Colonic mucosa (tissue), 4 donors: ENCODE results near the gene LTV1. TPM values are rescaled to one million over a fixed set of nuclear protein-coding genes. Genes with fewer than 3 reads are reported as not detected.

Source experiments
- DNase-seq: peaks from one replicate; pipeline ENCODE4 v3.0.0-alpha.2; 2020
- H3K27ac ChIP-seq: fragments of 200-600 bp; one replicate; pipeline ENCODE4 v1.8.0; 2021
- H3K27me3 ChIP-seq: fragments of 200-600 bp; one replicate; pipeline ENCODE4 v1.8.0; 2021
- H3K36me3 ChIP-seq: fragments of 200-600 bp; one replicate; pipeline ENCODE4 v1.8.0; 2021
- H3K4me1 ChIP-seq: fragments of 200-600 bp; one replicate; pipeline ENCODE4 v1.8.0; 2021; ENCODE audit warnings: mild to moderate bottlenecking
- H3K4me3 ChIP-seq: fragments of 200-600 bp; one replicate; pipeline ENCODE4 v1.8.0; 2021
- H3K9ac ChIP-seq, 2 donors: one replicate each; pipeline ENCODE4 v1.7.0; 2013; ENCODE audit warnings: control low read depth in 2 of 2, low read depth in 2 of 2, low read length in 2 of 2
- H3K9me3 ChIP-seq: fragments of 200-600 bp; one replicate; pipeline ENCODE4 v1.8.0; 2021
- intact Hi-C: fragments of 100-400 bp; cut with DNase I; formaldehyde crosslinking; loops from one replicate; pipeline ENCODE4 v1.14.1; 2022
- total RNA-seq, 2 donors: library from RNA; stranded (reverse); fragmentation: NEBNext Ultra II Directional in 1 of 2; extraction: Animal tissue kit (Norgen Biotek cat#: 25700) in 1 of 2; gene quantifications; one replicate each; pipeline ENCODE4 v1.2.1, GENCODE V29; 2021
- TF ChIP-seq, protein P1 (sequence below): fragments of 200-600 bp; IDR thresholded peaks from one replicate; pipeline ENCODE4 v1.8.0; 2022; ENCODE audit warnings: antibody characterized with exemption, mild to moderate bottlenecking
- donor health status: healthy.
- donor health status: DM: no; HTN: no; CAD: no.
- donor health status: DM: no; HTN: no; CAD: no.

The LTV1 gene
- total RNA-seq, 2 donors from 2014 or later = 11.0 to 17.4 TPM

DNA sequence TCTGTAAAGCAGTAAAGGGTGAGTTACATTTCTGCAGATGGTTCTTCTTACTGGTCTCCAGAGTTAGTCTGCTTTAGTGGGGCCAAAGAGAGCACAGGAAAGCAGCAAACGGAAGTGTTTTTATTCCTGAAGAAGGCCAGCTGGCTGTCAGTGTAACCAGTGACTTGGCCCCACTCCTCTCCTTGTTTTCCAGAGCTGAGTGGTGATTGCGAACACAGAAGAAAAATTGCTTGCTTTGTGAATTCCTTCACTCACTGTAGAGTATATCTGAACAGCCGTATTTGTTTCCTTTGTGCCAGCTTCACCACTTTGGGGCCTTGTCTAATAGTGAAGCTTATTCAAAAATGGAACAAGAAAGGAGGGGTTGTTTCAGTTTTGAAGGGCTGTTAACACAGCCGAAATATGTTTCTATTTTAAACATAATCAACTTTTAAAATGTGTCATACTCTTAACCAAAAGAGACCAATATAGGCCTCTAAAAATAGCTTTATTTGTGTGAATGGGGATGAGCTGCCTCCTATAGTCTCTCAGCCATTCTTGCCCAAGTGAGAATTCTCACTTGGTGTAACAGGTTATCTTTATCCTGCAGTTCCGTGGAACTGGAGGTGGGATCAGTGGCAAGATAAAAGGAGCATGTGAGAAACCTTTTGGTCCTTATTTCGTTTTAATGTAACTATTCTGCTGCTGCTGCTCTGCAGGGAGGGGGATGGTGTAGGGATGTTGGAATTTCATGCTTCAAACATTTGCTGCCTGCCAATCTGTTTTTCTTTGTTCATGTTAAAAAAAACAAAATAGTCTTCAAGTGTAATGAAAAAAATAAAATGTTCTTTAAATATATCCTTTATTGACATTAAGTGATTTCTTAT lies 59.0 kb downstream of the LTV1 start:
- H3K27ac ChIP-seq = no peak overlapping the region
- no peak overlapping the region for H3K9ac ChIP-seq
- peak; percentile 33 for DNase-seq
- no peaks in the 10 kb centered on the region for H3K36me3 ChIP-seq
- TF ChIP-seq, protein P1, sequence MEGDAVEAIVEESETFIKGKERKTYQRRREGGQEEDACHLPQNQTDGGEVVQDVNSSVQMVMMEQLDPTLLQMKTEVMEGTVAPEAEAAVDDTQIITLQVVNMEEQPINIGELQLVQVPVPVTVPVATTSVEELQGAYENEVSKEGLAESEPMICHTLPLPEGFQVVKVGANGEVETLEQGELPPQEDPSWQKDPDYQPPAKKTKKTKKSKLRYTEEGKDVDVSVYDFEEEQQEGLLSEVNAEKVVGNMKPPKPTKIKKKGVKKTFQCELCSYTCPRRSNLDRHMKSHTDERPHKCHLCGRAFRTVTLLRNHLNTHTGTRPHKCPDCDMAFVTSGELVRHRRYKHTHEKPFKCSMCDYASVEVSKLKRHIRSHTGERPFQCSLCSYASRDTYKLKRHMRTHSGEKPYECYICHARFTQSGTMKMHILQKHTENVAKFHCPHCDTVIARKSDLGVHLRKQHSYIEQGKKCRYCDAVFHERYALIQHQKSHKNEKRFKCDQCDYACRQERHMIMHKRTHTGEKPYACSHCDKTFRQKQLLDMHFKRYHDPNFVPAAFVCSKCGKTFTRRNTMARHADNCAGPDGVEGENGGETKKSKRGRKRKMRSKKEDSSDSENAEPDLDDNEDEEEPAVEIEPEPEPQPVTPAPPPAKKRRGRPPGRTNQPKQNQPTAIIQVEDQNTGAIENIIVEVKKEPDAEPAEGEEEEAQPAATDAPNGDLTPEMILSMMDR = no peak
- H3K4me3 ChIP-seq = no peak overlapping the region
- intact Hi-C loops = no loop called here
- H3K27me3 ChIP-seq = no peaks in the 10 kb centered on the region
- H3K4me1 ChIP-seq = no peaks in the 10 kb centered on the region
- no peaks in the 10 kb centered on the region for H3K9me3 ChIP-seq

DNA sequence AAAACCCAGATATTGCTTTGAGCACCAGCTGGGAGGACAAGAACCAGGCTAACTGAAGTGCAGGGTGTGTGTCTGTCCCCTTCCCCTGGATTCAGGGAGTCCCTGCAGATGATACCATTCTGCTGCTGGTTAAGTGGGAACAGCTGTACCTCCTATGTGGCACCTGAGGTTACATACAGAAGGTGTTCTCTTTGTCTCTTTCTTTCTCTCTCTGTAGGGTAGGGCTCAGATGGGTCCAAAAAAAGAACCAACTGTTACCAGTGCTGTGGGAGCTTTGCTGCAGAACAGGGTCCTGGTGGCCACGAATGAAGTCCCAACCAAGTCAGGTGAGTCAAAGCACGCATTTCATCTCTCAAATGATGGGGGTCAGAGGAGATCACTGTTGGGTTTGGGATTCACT lies 59.7 kb downstream of the LTV1 start:
- Histone ChIP-seq H3K9ac (no peak overlapping the region), H3K27me3 (no peaks in the 10 kb centered on the region), H3K27ac (no peak overlapping the region), H3K36me3 (no peaks in the 10 kb centered on the region), H3K4me1 (no peaks in the 10 kb centered on the region), H3K9me3 (no peaks in the 10 kb centered on the region), H3K4me3 (no peak overlapping the region)
- intact Hi-C loops = no loop called here
- DNase-seq = no peak
- TF ChIP-seq, protein P1 = no peak

DNA sequence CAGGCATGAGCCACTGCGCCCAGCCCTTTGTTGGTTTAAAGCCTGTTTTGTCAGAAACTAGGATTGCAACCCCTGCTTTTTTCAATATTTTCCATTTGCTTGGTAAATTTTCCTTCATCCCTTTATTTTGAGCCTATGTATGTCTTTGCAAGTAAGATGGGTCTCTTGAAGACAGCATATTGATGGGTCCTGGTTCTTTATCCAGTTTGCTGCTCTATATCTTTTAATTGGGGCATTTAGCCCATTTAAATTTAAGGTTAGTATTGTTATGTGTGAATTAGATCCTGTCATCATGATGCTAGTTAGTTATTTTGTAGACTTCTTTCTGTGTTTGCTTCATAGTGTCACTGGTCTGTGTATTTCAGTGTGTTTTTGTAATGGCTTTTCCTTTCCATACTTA lies 67.9 kb downstream of the LTV1 start:
- intact Hi-C loops = no loop called here
- no peaks in the 10 kb centered on the region for H3K9me3 ChIP-seq
- no peak overlapping the region for H3K9ac ChIP-seq
- DNase-seq = no peak
- H3K36me3 ChIP-seq = no peaks in the 10 kb centered on the region
- H3K27me3 ChIP-seq = no peaks in the 10 kb centered on the region
- H3K4me1 ChIP-seq = no peaks in the 10 kb centered on the region
- no peak overlapping the region for H3K4me3 ChIP-seq
- TF ChIP-seq, protein P1 = no peak
- no peak overlapping the region for H3K27ac ChIP-seq

DNA sequence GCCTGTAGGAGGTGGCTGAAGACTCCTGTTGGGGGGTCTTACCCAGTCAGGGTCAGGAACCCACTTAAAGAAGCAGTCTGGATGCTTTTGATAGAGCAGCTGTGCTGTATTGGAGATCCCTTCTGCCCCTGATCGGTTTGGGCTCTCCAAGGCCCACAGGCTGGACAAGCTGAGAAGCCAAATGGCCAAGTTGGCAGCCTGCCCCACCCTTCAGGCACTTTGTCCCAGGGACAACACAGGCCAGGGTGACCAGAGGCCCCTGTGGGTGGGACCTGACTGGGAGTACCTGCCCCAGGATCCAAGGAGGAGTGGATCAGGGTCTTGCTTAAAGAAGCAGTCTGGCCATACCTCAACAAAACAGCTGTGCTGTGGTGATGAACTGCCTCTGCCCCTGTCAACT lies 69.5 kb downstream of the LTV1 start:
- H3K9me3 ChIP-seq = no peaks in the 10 kb centered on the region
- H3K9ac ChIP-seq = no peak overlapping the region
- intact Hi-C loops = no loop called here
- no peaks in the 10 kb centered on the region for H3K36me3 ChIP-seq
- no peak overlapping the region for H3K27ac ChIP-seq
- TF ChIP-seq, protein P1 = no peak
- H3K27me3 ChIP-seq = no peaks in the 10 kb centered on the region
- DNase-seq = no peak
- H3K4me3 ChIP-seq = no peak overlapping the region
- no peaks in the 10 kb centered on the region for H3K4me1 ChIP-seq

Other genes starting within 250 kb of the LTV1 start
- gene PHACTR2, start 165.4 kb upstream of the LTV1 start, total RNA-seq = 10 to 100 TPM; 42.5 to 46.9 TPM
- gene ZC2HC1B, start 21.1 kb downstream of the LTV1 start, total RNA-seq = not detected
- 10 to 100 TPM; 30.2 to 51.1 TPM for gene PLAGL1, start 164.9 kb downstream of the LTV1 start, total RNA-seq